ENCODE data around the gene VSIG10L.

DNA sequence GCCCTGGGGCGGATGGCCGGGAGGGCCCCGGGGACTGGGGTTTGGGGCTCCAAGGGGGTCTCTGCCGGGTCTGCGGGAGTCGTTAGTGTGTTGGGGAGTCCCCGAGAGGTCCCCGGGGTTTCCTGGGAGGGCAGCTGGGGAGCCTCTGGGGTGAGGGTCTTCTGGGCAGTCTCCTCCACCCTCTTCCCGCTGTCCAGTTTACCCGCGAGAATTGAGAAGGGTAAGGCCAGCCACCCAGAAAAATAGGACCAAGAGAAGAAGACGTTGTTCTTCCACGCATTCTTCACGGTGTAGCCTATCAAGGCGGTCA lies 25.3 kb upstream of the VSIG10L start:
- TF ChIP-seq RAD21 (IDR thresholded peaks at IDR 0.05; ENCODE audit: low read depth) (no peak), ZBTB7A (IDR thresholded peaks at IDR 0.05; ENCODE audit: low read depth) (peak; percentile 68; the same call in 1 of the 2 replicates), CREB1 (IDR thresholded peaks at IDR 0.05; ENCODE audit: low read depth) (no peak), EP300 (IDR thresholded peaks at IDR 0.05; ENCODE audit: borderline replicate concordance) (no peak), REST (IDR thresholded peaks at IDR 0.05; ENCODE audit: low read depth) (no peak), TAF1 (IDR thresholded peaks at IDR 0.05; ENCODE audit: low read depth) (no peak), CEBPB (IDR thresholded peaks at IDR 0.05) (no peak), YY1 (IDR thresholded peaks at IDR 0.05; ENCODE audit: low read depth) (no peak), NFIC (IDR thresholded peaks at IDR 0.05) (no peak), EGR1 (IDR thresholded peaks at IDR 0.05) (no peak), FOXM1 (IDR thresholded peaks at IDR 0.05; ENCODE audit: borderline replicate concordance, low read depth) (no peak), TCF12 (IDR thresholded peaks at IDR 0.05; ENCODE audit: low read depth) (no peak; the same call in 1 of the 2 replicates)
- TF ChIP-seq, protein P1, sequence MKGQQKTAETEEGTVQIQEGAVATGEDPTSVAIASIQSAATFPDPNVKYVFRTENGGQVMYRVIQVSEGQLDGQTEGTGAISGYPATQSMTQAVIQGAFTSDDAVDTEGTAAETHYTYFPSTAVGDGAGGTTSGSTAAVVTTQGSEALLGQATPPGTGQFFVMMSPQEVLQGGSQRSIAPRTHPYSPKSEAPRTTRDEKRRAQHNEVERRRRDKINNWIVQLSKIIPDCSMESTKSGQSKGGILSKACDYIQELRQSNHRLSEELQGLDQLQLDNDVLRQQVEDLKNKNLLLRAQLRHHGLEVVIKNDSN (IDR thresholded peaks at IDR 0.05) = no peak
- TF ChIP-seq, protein P2, sequence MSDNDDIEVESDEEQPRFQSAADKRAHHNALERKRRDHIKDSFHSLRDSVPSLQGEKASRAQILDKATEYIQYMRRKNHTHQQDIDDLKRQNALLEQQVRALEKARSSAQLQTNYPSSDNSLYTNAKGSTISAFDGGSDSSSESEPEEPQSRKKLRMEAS (IDR thresholded peaks at IDR 0.05) = no peak
